Astrocyte (in vitro differentiated cells and primary cell): ENCODE measurements around the gene DGKH. TPM values are rescaled to one million over a fixed set of nuclear protein-coding genes. Genes with fewer than 3 reads are reported as not detected.
A peak's percentile ranks its signal among the peaks of the same experiment; 100 is the strongest.

Experiments
- DNase-seq: peaks from one replicate; pipeline ENCODE4 v3.0.0-alpha.2; 2010; ENCODE audit warnings: low read depth
- FAIRE-seq: peaks from 2 replicates; lab custom pipeline; 2011; peaks lifted over from hg19 to GRCh38; lab: Jason Lieb, UNC
- H2AFZ ChIP-seq: 2 replicates; pipeline ENCODE4 v1.6.0; 2012; ENCODE audit warnings: low read depth, low read length, inconsistent platforms
- H3K27ac ChIP-seq: 2 replicates; pipeline ENCODE4 v1.5.1; 2011; ENCODE audit warnings: low read depth, low read length, inconsistent platforms
- H3K27me3 ChIP-seq: 2 replicates; pipeline ENCODE4 v1.6.0; 2011; ENCODE audit warnings: low read length, inconsistent platforms; ENCODE audit not compliant: insufficient read depth
- H3K36me3 ChIP-seq: 2 replicates; pipeline ENCODE4 v1.5.1; 2011; ENCODE audit warnings: low read length, inconsistent platforms; ENCODE audit not compliant: insufficient read depth
- H3K4me1 ChIP-seq: 2 replicates; pipeline ENCODE4 v1.5.1; 2011; ENCODE audit warnings: low read length, inconsistent platforms; ENCODE audit not compliant: insufficient read depth
- H3K4me2 ChIP-seq: 2 replicates; pipeline ENCODE4 v1.6.0; 2012; ENCODE audit warnings: low read length, inconsistent platforms
- H3K4me3 ChIP-seq: 2 replicates; pipeline ENCODE4 v1.5.1; 2011; ENCODE audit warnings: low read depth, mild to moderate bottlenecking, low read length, inconsistent platforms; ENCODE audit not compliant: insufficient read depth
- H3K79me2 ChIP-seq: 2 replicates; pipeline ENCODE4 v1.6.0; 2012; ENCODE audit warnings: mild to moderate bottlenecking, low read length, inconsistent platforms; ENCODE audit not compliant: insufficient read depth
- H3K9ac ChIP-seq: 2 replicates; pipeline ENCODE4 v1.6.0; 2012; ENCODE audit warnings: mild to moderate bottlenecking, low read length, inconsistent platforms
- H3K9me3 ChIP-seq: 2 replicates; pipeline ENCODE4 v1.5.1; 2012; ENCODE audit warnings: low read depth, mild to moderate bottlenecking, low read length, inconsistent platforms; ENCODE audit not compliant: insufficient read depth
- H4K20me1 ChIP-seq: 2 replicates; pipeline ENCODE4 v1.6.0; 2012; ENCODE audit warnings: low read length, inconsistent platforms; ENCODE audit not compliant: insufficient read depth
- H3K27ac Mint-ChIP-seq: one replicate; pipeline ENCODE4 v1.8.0; 2021; ENCODE audit warnings: mild to moderate bottlenecking, mixed read lengths; ENCODE audit not compliant: unreplicated experiment
- H3K27me3 Mint-ChIP-seq: one replicate; pipeline ENCODE4 v1.8.0; 2021; ENCODE audit warnings: low read depth, mixed read lengths; ENCODE audit not compliant: unreplicated experiment
- H3K36me3 Mint-ChIP-seq: one replicate; pipeline ENCODE4 v1.8.0; 2021; ENCODE audit warnings: low read depth, mixed read lengths; ENCODE audit not compliant: unreplicated experiment
- H3K4me1 Mint-ChIP-seq: one replicate; pipeline ENCODE4 v1.8.0; 2021; ENCODE audit warnings: low read depth, mixed read lengths; ENCODE audit not compliant: unreplicated experiment
- H3K4me3 Mint-ChIP-seq: one replicate; pipeline ENCODE4 v1.8.0; 2021; ENCODE audit warnings: mild to moderate bottlenecking, moderate library complexity, mixed read lengths; ENCODE audit not compliant: unreplicated experiment
- H3K9me3 Mint-ChIP-seq: one replicate; pipeline ENCODE4 v1.8.0; 2021; ENCODE audit warnings: mild to moderate bottlenecking, mixed read lengths; ENCODE audit not compliant: unreplicated experiment
- EZH2 ChIP-seq: IDR thresholded peaks from 2 replicates; pipeline ENCODE4 v1.6.1; 2012; ENCODE audit warnings: mild to moderate bottlenecking, low read length, inconsistent platforms; ENCODE audit not compliant: insufficient read depth
- total RNA-seq: library from RNA; stranded (reverse); gene quantifications from 2 replicates; pipeline ENCODE4 v1.2.1, GENCODE V29; 2021
- TF ChIP-seq, protein P1 (sequence below): IDR thresholded peaks from 2 replicates; pipeline ENCODE4 v1.5.1; 2011; ENCODE audit warnings: low read depth, mild to moderate bottlenecking, inconsistent platforms, low read length, moderate library complexity; ENCODE audit not compliant: insufficient read depth

DGKH gene
- total RNA-seq, 1 donor from 2014 or later = 16.4 TPM

DNA sequence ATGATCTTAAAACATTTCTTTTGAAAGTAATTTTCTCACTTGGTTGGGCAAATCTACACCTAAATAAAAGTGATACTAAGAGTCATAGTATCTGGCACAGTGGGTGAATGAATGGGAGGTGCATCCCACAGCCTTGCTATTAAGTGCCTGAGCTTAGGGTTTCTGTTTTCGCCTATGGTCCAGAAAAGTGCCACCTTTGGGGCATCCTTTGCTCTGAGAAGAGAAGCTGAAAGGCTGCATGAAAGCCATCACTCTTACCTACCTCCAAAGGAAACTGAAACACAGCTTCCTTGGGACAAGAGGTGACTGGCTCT is 167.9 kb downstream of the DGKH start:
- no peak for DNase-seq
- Histone ChIP-seq H3K4me2 (no peak overlapping the region), H3K4me3 (no peak overlapping the region), H2AFZ (no peak overlapping the region), H3K9me3 (no peaks in the 10 kb centered on the region), H3K9ac (no peak overlapping the region), H4K20me1 (no peaks in the 10 kb centered on the region), H3K4me1 (no peaks in the 10 kb centered on the region), H3K27me3 (no peaks in the 10 kb centered on the region), H3K36me3 (peaks cover 20% of the 10 kb centered on the region), H3K27ac (no peak overlapping the region), H3K79me2 (no peaks in the 10 kb centered on the region)
- Mint-ChIP-seq H3K27ac (no peak overlapping the region), H3K9me3 (peaks cover 5% of the 10 kb centered on the region), H3K36me3 (peaks cover 15% of the 10 kb centered on the region), H3K27me3 (no peaks in the 10 kb centered on the region), H3K4me1 (no peaks in the 10 kb centered on the region), H3K4me3 (no peak overlapping the region)
- FAIRE-seq = no peak
- TF ChIP-seq, protein P1, sequence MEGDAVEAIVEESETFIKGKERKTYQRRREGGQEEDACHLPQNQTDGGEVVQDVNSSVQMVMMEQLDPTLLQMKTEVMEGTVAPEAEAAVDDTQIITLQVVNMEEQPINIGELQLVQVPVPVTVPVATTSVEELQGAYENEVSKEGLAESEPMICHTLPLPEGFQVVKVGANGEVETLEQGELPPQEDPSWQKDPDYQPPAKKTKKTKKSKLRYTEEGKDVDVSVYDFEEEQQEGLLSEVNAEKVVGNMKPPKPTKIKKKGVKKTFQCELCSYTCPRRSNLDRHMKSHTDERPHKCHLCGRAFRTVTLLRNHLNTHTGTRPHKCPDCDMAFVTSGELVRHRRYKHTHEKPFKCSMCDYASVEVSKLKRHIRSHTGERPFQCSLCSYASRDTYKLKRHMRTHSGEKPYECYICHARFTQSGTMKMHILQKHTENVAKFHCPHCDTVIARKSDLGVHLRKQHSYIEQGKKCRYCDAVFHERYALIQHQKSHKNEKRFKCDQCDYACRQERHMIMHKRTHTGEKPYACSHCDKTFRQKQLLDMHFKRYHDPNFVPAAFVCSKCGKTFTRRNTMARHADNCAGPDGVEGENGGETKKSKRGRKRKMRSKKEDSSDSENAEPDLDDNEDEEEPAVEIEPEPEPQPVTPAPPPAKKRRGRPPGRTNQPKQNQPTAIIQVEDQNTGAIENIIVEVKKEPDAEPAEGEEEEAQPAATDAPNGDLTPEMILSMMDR = no peak
- no peak for TF ChIP-seq EZH2

DNA sequence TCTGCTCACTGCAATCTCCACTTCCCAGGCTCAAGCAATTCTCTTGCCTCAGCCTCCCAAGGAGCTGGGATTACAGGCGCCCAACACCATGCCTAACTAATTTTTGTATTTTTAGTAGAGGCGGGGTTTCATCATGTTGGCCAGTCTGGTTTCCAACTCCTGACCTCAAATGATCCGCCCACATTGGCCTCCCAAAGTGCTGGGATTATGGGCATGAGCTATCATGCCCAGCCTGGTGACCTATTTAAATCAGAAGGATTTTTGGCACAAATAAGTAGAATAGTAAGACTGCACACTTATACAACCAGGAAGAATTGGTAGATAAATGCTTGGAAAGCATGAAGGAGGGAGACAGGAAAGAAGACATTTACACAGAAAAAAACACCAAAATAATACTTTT is 170.1 kb downstream of the DGKH start:
- H3K27me3 ChIP-seq = no peaks in the 10 kb centered on the region
- Mint-ChIP-seq H3K36me3 (peaks cover 2% of the 10 kb centered on the region), H3K9me3 (no peaks in the 10 kb centered on the region), H3K27ac (no peak overlapping the region), H3K4me3 (no peak overlapping the region), H3K27me3 (no peaks in the 10 kb centered on the region), H3K4me1 (no peaks in the 10 kb centered on the region)
- DNase-seq = no peak
- peaks cover 28% of the 10 kb centered on the region for H3K36me3 ChIP-seq
- no peaks in the 10 kb centered on the region for H3K4me1 ChIP-seq
- no peak overlapping the region for H2AFZ ChIP-seq
- H3K9ac ChIP-seq = no peak overlapping the region
- no peaks in the 10 kb centered on the region for H4K20me1 ChIP-seq
- no peak for FAIRE-seq
- no peak overlapping the region for H3K27ac ChIP-seq
- H3K4me3 ChIP-seq = no peak overlapping the region
- TF ChIP-seq EZH2 = no peak
- TF ChIP-seq, protein P1 = no peak
- no peaks in the 10 kb centered on the region for H3K9me3 ChIP-seq
- no peak overlapping the region for H3K4me2 ChIP-seq
- no peaks in the 10 kb centered on the region for H3K79me2 ChIP-seq

DNA sequence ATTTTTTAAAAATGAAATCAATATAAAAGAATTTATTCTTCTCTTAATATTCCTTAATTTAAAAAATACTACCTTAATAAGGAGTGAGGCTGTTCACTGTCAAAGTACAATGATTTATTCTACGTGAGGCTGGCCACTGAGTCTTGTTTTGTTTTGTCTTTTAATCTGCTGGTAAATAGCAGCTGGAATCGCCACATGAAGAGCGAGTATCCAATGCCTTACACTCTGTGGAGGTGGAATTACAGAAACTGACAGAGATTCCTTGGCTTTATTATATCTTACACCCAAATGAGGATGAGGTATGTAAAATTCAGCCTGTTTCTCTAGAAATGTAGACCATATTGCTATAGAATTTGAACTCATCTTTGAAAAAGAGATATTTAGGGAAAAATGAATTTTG is 170.6 kb downstream of the DGKH start:
- Mint-ChIP-seq H3K27ac (no peak overlapping the region), H3K27me3 (no peaks in the 10 kb centered on the region), H3K9me3 (no peaks in the 10 kb centered on the region), H3K36me3 (peaks cover 2% of the 10 kb centered on the region), H3K4me1 (no peaks in the 10 kb centered on the region), H3K4me3 (no peak overlapping the region)
- TF ChIP-seq, protein P1 = no peak
- TF ChIP-seq EZH2 = no peak
- Histone ChIP-seq H3K4me2 (no peak overlapping the region), H3K4me3 (no peak overlapping the region), H3K4me1 (no peaks in the 10 kb centered on the region), H3K79me2 (no peaks in the 10 kb centered on the region), H3K27me3 (no peaks in the 10 kb centered on the region), H3K9me3 (no peaks in the 10 kb centered on the region), H3K36me3 (peaks cover 29% of the 10 kb centered on the region), H3K9ac (no peak overlapping the region), H2AFZ (no peak overlapping the region), H4K20me1 (no peaks in the 10 kb centered on the region), H3K27ac (no peak overlapping the region)
- peak; percentile 5 for FAIRE-seq
- DNase-seq = no peak
